Cardiac septum (tissue), 1 donor: ENCODE measurements around the gene ZC3H12D. TPM values are rescaled to one million over a fixed set of nuclear protein-coding genes. Genes with fewer than 3 reads are reported as not detected.

ENCODE experiments used
- DNase-seq: peaks from one replicate; pipeline ENCODE4 v3.0.0-alpha.2; 2020; ENCODE audit warnings: low spot score
- intact Hi-C: fragments of 100-400 bp; cut with DNase I; formaldehyde crosslinking; loops from one replicate; pipeline ENCODE4 v1.14.0; 2022
- total RNA-seq: library from RNA; stranded (reverse); fragmentation: NEBNext Ultra II Directional; extraction: Animal tissue kit (Norgen Biotek cat#: 25700); gene quantifications from one replicate; pipeline ENCODE4 v1.2.1, GENCODE V29; 2021
- donor health status: DM: no; HTN: no; CAD: no.

Gene ZC3H12D
- total RNA-seq, 1 donor from 2014 or later: 0.35 TPM

DNA sequence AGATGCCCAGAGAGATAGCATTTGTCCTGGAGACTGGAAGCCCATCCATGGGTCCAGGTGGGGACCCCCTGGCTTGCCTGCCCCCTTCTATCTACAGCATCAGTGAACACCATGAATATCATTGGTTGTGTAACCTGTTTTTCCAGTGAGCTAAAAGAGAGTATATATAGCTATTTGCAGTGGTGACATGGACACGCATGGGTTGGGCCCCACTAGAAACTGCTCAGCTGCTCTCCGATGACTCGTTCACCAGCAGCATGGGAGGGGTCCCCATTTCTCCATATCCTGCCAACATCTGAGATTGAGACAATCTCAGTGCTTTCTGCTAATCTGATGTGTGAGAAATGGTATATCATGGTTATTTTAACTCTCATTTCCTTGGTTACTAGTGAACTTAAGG, 4.0 kb upstream of the ZC3H12D start:
- intact Hi-C loops: no loop called here
- DNase-seq: no peak

DNA sequence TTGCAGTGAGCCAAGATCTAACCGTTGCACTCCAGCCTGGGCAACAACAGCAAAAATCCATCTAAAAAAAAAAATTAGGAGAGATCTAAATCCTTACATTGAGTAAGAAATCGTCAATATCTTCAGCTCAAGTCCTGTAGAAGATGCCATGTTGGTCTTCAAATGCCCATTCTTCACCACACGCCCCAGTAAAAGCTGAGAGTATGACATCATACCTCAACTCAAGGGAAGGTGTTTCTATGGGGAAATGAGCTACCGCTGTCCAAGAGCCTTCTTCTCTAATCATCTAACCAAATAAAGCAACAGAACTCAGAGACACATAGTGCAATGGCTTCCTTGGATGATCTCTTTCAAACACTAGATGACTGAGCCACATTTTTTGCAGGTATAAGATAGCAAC, 2.5 kb upstream of the ZC3H12D start:
- intact Hi-C loops: no loop called here
- no peak for DNase-seq

DNA sequence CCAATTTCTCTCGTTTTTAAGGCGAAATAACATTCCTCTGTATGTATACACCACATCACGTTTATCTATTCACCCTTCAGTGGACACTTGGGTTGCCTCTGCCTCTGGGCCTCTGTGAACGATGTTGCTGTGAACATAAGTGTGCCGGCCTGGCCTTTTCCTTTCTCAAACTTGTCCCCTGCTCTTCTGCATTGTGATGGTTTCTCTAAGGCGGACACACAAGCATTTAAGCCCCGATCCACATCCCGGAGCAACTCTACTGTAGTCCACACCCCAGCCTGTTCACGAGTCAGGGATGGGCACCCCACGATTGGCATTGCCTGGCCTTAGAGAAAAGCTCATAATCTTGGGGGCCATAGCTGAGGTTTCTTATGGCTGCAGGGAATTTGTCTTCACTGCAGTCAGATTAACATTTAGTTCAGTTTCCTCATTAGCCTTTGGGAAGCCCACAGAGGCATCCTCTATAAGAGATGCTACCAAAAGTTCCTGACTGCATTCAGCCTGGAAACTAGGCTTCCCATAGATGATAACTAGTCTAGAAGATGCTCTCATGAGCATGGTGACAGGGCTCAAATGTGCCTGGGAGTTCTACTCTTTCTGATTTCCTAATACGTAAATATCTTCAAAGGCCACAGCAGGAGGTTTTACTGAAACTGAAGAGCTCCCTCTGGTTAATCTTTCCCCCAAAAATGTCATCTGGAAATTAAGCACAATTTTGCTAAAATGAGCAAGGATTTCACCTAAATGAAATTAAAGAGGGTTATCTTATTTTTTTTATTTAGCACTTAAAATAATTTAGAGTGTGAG, 762 bp downstream of the ZC3H12D start:
- no peak for DNase-seq
- intact Hi-C loops: no loop called here

DNA sequence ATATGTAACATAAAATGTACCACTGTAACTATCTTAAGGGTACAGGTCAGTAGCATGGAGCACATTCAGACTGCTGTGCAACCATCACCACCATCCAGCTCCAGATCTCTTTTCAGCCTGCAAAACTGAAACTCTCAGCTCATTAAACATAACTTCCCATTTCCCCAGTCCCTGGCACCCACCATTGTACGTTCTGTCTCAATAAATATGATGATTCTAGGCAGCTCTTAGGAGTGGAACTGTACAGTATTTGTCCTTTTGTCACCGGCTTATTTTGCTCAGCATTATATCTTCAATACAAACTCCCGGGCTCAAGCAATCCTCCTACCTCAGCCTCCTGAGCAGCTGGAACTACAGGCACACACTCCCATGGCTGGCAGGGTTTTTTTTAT, 1.5 kb downstream of the ZC3H12D start:
- no peak for DNase-seq
- intact Hi-C loops: no loop called here

DNA sequence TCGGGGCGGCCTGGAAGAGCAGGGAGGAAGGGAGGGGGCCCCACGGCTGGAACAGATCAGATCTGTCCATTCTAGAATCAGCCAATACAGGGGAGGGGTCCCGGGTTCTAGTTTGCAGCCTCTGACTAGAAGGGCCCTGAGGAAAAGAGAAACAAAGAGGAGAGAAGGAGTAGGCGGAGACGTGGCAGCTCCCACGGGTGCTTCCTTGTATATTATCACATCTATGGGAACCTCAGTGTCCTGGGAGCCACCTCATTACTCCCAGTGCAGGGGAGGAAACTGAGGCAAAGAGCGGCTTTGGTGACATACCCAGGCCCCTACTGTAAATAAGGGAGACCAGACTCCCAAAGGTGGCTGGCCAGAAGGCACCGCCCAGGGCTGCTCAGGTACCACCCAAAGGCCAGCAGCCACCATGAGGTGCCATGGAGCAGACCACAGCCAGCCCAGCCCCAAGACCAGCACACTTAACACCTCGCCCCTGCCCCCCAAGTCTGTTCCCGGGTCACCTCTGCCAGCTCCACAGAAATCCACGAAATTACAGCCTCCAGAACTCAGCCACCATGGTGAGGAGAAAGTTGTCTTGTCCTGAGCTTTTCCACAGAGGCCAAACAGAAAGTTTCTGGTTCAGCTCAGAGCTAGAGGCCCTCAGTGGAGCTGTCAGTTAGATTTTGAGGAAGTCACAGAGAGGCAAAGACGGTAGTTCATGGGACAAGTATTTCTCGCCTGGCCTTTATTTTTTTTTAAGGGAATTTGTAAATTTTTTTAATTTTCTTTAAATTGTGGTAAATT, 2.1 kb downstream of the ZC3H12D start:
- DNase-seq: no peak
- intact Hi-C loops: no loop called here

DNA sequence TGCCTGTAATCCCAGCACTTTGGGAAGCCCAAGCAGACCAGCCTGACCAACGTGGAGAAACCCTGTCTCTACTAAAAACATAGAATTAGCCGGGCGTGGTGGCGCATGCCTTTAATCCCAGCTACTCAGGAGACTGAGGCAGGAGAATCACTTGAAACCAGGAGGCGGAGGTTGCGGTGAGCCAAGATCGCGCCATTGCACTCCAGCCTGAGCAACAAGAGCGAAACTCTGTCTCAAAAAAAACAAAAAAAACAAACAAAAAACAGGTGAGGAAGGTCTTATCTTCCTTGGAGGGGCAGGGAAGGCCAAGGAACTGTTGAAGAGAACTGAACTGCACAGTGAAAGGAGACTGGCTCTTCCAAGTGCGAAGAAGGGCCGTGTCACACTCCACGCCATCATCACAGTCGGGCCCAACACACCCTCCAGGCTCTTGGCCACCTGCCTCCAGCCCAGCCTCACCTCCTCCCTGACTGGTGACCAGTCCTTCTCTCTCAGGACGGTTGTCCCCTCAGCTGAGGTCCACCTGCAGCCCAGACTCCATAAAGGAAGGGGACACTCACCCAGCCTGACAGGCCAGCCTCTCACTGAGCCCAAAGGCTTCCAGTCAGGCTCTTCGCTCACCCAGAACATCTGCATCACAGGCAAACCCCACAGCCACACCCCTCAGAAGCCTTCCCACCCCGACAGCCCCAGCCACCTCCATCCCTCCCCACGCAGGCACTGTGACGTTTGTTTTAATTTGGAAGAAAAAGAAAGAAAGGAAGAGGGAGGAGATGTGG, 4.1 kb downstream of the ZC3H12D start:
- no peak for DNase-seq
- intact Hi-C loops: no loop called here

DNA sequence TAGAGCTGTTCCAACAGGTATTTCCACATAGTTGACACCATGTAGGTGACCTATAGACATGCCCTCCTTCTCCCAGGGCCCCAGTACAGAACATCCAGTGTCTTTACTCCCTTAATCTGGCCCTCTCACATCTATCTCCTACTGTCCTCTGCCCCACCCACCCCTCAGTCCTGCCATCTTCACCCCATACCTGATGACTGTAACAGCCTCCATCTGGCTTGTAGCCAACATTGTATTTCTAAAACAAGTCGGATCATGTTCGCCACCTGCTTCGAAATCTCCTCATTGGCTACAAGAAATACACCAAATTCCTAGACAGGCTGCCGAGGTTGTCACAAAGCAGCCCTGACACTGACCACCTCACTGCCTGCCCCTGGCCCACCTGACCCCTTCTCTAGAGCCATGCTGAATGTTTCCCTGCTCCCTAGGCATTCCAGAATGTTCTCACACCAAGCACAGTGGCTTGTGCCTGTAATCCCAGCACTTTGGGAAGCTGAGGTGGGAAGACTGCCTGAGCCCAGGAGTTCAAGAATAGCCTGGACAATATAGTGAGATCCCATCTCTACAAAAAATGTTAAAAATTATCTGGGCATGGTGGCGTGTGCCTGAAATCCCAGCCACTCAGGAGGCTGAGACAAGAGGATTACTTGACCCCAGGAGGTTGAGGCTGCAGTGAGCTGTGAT, 6.0 kb downstream of the ZC3H12D start:
- intact Hi-C loops: no loop called here

DNA sequence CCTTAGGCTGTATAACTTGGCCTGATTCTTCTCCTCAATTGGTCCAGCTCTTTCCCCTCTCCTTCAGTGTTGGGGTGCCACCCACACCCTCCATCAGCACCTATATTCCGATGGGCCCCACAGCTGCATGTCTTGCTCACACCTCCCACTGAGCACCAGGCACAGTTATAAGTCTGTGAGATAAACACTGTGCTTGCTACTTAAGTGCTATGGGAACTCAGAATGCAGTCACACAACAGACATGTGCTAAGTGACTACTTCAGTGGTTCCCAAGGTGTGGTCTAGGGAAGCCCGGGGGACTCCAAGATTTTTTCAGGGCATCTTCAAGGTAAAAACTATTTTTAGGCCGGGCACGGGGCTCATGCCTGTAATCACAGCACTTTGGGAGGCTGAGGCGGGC, 7.3 kb downstream of the ZC3H12D start:
- DNase-seq: no peak
- intact Hi-C loops: no loop called here

More for the DNA sequence above, 6.0 kb downstream of the ZC3H12D start:
- DNase-seq: no peak

DNA sequence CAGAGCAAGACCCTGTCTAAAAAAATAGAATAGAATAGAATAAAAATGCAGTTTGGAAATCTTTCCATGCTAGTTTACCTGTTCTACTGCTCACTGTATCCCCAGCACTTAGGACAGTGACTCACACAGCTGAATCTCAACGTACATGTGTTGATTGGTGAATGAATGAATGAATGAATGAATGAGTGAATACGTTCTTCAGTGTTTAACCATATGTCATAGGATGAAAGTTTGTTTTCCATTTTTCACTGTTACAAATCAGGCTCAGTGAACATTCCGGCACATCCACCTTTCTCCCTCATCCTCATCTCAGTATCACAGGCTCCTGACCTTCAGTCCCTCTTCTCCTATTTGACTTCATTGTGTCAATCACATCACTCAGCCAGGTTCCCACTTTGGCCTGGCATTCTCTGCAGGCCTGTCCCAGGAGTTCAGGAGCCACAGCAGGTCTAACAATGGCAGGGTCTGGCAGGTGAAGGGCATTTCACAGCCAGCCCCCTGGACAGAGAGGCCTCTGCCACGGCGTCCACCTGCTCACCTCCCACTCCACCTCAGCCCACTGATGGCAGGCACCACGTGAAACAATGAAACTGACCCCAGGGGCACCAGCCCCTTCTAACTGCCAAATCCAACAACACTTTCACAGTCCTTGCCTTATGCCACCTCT, 7.9 kb downstream of the ZC3H12D start:
- intact Hi-C loops: no loop called here
- DNase-seq: no peak

DNA sequence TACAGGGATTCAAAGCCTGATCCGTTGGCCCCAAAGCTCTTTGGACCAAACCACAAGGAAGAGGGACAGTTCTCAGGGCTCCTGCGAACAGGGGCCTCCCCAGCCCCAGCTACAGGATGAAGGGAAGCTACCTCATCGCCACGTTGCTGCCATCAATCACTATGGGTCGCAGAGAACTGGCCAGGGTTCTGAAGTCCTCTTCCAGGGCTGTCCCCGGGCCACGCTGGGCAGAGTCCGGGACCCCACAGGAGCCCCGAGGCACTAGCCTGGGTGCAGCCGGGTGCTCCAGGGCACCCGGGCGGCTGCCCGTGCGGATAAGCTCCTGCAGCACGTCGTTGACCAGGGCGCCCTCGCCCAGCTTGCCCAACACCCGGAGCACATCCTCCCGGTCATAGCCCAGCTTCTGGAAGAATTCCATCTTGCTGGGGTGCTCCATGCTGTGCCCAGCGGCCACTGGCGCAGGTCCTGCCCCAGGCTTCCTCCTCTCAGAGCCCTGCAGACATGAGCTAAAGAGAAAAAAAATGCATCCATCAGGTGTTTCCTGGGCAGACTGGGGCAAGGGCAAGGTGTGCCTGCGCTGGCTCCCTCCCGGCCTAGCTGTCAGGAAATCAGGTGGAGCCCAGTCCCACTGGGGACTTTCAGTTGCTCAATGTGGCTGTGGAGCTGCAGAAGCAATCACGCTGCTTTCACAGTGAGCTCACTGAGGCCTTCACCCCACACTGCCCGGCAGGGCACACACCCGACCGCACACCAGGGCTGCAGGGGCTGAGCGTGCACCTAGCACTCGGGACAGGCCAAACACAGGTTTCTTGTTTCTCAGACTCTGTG, 10.5 kb downstream of the ZC3H12D start:
- intact Hi-C loops: no loop called here
- DNase-seq: no peak

DNA sequence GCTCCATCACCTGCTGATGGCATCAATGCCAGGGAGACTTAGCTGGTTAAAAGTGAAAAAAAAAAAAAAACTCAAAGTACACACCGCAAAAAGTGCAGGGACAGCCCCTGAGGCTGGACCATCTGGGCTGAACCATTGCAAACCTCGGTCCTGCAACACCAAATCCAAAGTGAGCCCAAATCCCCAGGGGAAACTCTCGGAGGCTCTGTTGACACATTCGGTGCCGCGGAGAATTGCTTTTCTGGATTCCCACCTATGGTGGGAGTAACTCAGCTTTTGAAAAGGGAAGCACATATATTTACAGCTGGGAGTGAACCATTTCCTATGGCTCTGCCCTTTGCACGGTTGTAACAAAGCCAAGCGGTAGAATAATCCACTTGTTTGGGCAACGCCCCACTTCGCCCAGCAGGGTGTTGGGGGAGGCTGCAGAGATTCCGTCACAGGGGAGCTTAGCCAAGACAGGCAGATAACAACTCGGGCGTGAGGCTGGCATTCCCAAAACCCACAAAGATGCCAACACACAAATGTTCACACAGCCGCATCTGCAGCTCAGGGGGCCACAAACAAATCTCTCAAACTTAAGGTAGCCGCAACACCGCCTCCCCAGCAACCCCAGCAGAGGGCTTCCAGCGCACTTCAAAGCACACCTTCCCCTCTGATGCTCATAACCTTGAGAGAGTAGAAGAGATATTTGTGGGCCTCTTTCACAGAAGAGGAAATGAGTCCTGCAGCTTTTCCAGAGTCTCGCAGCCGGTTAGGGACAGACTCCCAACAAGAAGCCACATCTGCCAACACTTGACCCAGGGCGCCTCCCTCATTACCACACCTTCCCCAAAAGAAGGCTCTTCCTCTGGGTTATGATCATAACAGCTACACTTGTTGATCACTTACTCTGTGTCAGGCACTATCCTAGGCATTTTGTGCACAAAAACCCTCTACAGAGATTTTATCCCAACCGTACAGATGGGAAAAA, 11.4 kb downstream of the ZC3H12D start:
- no peak for DNase-seq
- intact Hi-C loops: no loop called here

DNA sequence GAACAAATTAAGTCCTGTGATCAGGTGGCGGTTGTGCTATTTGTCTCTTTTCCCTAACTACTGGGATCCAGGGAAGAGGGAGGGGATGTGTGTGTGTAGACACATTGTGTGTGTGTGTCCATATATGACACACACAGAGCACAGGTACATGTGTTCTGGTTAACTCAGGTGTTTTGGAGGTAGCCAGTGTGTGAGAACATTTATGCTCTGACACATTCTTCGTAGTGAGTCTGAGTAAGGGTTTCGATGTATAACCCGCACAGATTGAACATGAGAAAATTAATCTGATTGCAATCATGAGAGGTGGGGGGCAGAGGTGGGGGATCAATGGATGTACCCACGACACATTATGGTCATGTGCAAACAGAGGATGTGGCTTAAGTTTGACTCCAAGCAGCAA, 12.6 kb downstream of the ZC3H12D start:
- intact Hi-C loops: no loop called here

DNA sequence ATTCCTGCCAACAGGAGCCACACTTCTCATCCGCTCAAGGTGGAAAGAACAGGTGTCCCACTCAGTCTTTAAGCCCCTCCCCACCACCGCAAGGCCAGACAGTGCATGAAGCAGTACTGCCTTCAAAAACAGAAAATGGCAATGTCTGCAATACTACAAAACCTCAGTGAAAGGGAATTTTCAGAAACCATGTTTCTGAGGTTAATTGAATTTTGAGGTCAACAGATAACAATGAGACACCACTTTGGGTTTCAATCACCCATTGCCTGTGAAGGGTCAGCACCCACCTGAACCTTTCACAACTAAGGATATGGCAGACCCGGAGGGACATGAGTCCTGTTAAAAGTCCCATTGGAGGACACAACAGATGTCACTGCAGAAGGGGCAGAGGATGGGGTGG, 13.0 kb downstream of the ZC3H12D start:
- intact Hi-C loops: no loop called here

More for the DNA sequence above, 12.6 kb downstream of the ZC3H12D start:
- DNase-seq: no peak

DNA sequence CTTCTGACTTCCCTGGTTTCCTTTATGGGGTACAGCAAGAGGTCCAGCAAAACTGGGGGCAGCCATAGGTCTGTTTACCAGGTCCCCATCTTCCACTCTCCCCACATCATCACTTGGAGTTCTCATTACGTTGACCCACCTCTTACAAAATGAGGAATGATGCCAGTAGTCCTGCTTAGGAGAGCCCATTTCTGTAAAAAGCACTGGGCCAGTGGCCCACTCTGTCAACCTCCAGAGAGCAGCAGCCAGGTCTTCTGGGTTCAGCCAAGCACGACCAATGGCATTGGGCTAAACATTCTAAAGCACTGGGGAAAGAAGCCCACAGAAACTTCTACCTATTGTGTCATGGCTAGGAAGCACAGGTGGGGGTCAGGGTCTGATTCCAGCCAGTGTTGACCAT, 13.9 kb downstream of the ZC3H12D start:
- intact Hi-C loops: no loop called here

More for the DNA sequence above, 13.0 kb downstream of the ZC3H12D start:
- no peak for DNase-seq

DNA sequence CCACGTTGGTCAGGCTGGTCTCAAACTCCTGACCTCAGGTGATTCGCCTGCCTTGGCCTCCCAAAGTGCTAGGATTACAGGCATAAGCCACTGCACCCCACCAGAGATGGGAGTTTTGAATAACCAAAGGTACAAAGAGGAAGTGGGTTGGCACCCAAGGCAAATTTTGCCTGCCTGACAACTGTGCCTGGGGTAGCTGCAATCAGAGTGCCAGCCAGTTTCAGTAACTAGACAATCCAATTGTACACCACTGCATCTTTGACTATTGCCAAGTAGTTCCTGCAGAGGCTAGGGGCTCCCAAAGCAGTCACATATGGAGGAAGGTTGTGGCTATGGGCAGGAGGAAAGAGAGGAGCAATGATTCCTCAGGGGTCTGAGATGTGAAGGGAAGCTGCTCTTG, 16.6 kb downstream of the ZC3H12D start:
- intact Hi-C loops: no loop called here
- no peak for DNase-seq

More for the DNA sequence above, 13.9 kb downstream of the ZC3H12D start:
- DNase-seq: no peak

DNA sequence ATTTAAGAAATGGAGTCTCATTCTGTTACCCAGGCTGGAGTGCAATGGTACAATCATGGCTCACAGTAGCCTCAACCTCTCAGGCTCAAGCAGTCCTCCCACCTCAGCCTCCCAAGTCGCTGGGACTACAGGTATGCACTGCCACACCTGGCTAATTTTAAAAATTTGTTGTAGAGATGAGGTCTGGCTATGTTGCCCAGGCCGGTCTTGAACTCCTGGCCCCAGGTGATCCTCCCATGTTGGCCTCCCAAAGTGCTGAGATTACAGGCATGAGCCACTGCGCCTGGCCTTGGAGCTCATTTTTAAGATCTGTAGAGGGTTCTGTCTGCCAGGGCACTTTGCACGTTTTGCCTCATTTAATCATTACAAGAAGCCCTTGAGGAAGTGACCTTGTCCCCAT, 17.5 kb downstream of the ZC3H12D start:
- no peak for DNase-seq

DNA sequence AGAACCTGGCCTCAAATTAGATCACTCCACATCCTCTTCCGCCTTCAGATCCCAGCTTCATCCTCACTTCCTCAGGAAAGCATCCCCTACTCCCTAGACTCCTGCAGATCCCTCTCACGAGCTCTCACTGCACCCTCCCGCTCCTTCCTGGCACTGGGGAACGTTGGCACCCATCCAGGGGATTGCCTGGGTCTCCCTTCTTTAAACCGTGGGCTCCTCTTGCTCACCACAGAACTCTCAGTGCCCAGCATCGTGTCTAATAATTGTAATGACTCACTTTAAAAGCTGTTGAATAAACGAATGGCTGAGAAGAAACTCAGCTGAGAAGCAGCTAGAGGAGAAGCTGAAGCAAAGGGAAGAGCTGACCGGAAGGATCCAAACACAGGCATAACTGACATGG, 20.4 kb downstream of the ZC3H12D start:
- no peak for DNase-seq
- intact Hi-C loops: no loop called here

More for the DNA sequence above, 17.5 kb downstream of the ZC3H12D start:
- intact Hi-C loops: no loop called here
